ENCODE measurements around the gene RMDN3. TPM values are rescaled to one million over a fixed set of nuclear protein-coding genes. Genes with fewer than 3 reads are reported as not detected.

The RMDN3 gene
- total and polyA plus RNA-seq, 4 donors = 20.9 to 94.4 (median 43.1) TPM

DNA sequence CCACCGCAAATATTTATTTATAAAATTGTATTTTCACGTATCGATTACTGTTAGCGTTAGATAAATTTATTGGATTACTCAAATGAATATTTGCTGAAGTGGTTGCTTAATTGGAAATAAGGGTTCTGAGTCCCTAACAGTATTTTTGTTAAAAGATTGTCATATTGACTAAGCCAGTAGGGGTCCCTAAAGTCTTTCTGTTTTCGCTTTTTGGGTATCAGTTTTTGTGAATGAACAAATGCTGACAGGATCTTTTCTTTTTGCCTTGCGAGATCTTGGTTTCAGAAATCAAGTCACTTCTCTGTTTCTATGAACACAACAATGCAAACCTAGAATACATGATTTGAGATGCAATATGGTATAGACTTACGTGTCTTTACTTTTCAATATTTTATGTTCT, 53.0 kb downstream of the RMDN3 start:
- H3K36me3 ChIP-seq (ENCODE audit: control insufficient read depth in 4 of 4, insufficient read depth in 4 of 4, low read length in 4 of 4) = peaks cover 0 to 5% (median 1%) of the 10 kb centered on the region in 4 donors
- no peak for ATAC-seq (ENCODE audit: insufficient read depth, low FRiP score)
- H3K27me3 ChIP-seq (ENCODE audit: control insufficient read depth in 3 of 3, insufficient read depth in 3 of 3, low read length in 2 of 3) = no peaks in the 10 kb centered on the region
- no peak overlapping the region for H3K4me3 ChIP-seq
- DNase-seq = peak in 2 of 3 donors; percentile 17 to 31
- H3K9me3 ChIP-seq (ENCODE audit: control insufficient read depth in 4 of 4, insufficient read depth in 3 of 4, low read length in 3 of 4) = no peaks in the 10 kb centered on the region
- no peak overlapping the region for H3K9ac ChIP-seq (ENCODE audit: insufficient read depth in 1 of 2, low read length in 2 of 2)
- TF ChIP-seq, protein P1, sequence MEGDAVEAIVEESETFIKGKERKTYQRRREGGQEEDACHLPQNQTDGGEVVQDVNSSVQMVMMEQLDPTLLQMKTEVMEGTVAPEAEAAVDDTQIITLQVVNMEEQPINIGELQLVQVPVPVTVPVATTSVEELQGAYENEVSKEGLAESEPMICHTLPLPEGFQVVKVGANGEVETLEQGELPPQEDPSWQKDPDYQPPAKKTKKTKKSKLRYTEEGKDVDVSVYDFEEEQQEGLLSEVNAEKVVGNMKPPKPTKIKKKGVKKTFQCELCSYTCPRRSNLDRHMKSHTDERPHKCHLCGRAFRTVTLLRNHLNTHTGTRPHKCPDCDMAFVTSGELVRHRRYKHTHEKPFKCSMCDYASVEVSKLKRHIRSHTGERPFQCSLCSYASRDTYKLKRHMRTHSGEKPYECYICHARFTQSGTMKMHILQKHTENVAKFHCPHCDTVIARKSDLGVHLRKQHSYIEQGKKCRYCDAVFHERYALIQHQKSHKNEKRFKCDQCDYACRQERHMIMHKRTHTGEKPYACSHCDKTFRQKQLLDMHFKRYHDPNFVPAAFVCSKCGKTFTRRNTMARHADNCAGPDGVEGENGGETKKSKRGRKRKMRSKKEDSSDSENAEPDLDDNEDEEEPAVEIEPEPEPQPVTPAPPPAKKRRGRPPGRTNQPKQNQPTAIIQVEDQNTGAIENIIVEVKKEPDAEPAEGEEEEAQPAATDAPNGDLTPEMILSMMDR (IDR thresholded peaks at IDR 0.05; ENCODE audit: control extremely low read depth, extremely low read depth) = no peak
- no peak overlapping the region for H3K27ac ChIP-seq (ENCODE audit: low read depth in 1 of 2, low read length in 1 of 2)
- H3K4me1 ChIP-seq (ENCODE audit: control insufficient read depth in 5 of 5, insufficient read depth in 5 of 5, low read length in 5 of 5) = no peaks in the 10 kb centered on the region
- 90 to 92% methylated on average over 7 of the region's 7 CpGs for WGBS, 2 donors

DNA sequence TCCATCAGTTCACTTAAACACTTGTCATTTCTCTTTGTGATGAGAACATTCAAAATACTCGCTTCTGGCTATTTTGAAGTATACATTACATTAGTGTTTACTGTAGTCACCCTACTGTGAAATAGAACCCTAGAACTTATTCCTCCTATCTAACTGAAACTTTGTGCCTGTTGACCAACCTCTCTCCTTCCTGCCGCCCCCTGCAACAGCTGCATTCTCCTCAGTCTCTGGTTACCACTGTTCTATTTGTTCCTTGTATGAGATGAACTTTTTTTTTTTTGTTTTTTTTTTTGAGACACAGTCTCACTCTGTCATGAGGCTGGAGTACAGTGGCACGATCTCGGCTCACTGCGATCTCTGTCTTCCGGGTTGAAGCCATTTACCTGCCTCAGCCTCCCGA, 57.1 kb downstream of the RMDN3 start:
- no peaks in the 10 kb centered on the region for H3K27me3 ChIP-seq (ENCODE audit: control insufficient read depth in 3 of 3, insufficient read depth in 3 of 3, low read length in 2 of 3)
- H3K9me3 ChIP-seq (ENCODE audit: control insufficient read depth in 4 of 4, insufficient read depth in 3 of 4, low read length in 3 of 4) = no peaks in the 10 kb centered on the region
- TF ChIP-seq, protein P1 (IDR thresholded peaks at IDR 0.05; ENCODE audit: control extremely low read depth, extremely low read depth) = no peak
- H3K4me1 ChIP-seq (ENCODE audit: control insufficient read depth in 5 of 5, insufficient read depth in 5 of 5, low read length in 5 of 5) = peaks cover 0 to 20% (median 0%) of the 10 kb centered on the region in 5 donors
- H3K4me3 ChIP-seq = no peak overlapping the region
- peaks cover 0 to 2% (median 1%) of the 10 kb centered on the region in 4 donors for H3K36me3 ChIP-seq (ENCODE audit: control insufficient read depth in 4 of 4, insufficient read depth in 4 of 4, low read length in 4 of 4)
- no peak overlapping the region for H3K9ac ChIP-seq (ENCODE audit: insufficient read depth in 1 of 2, low read length in 2 of 2)
- DNase-seq (no peak), ATAC-seq (ENCODE audit: insufficient read depth, low FRiP score) (no peak)
- WGBS, 2 donors = 94% methylated on average over 7 of the region's 7 CpGs
- no peak overlapping the region for H3K27ac ChIP-seq (ENCODE audit: low read depth in 1 of 2, low read length in 1 of 2)

DNA sequence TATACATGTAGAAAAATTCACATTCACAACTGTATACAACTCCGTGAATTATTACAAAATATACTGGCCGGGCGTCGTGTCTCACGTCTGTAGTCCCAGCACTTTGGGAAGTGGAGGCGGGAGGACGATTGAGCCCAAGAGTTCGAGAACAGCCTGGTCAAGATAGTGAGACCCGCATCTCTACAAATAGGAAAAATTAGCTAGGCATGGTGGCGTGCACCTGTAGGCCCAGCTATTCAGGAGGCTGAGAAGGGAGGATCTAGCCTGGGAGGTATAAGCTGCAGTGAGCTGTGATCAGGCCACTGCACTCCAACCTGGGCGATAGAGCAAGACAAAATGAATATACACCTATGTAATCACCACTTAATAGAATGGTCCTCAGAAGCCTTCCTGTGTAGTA, 58.8 kb downstream of the RMDN3 start:
- DNase-seq (no peak), ATAC-seq (ENCODE audit: insufficient read depth, low FRiP score) (no peak)
- H3K36me3 ChIP-seq (ENCODE audit: control insufficient read depth in 4 of 4, insufficient read depth in 4 of 4, low read length in 4 of 4) = peaks cover 0 to 10% (median 6%) of the 10 kb centered on the region in 4 donors
- no peak overlapping the region for H3K27ac ChIP-seq (ENCODE audit: low read depth in 1 of 2, low read length in 1 of 2)
- no peaks in the 10 kb centered on the region for H3K9me3 ChIP-seq (ENCODE audit: control insufficient read depth in 4 of 4, insufficient read depth in 3 of 4, low read length in 3 of 4)
- peaks cover 0 to 20% (median 0%) of the 10 kb centered on the region in 5 donors for H3K4me1 ChIP-seq (ENCODE audit: control insufficient read depth in 5 of 5, insufficient read depth in 5 of 5, low read length in 5 of 5)
- TF ChIP-seq, protein P1 (IDR thresholded peaks at IDR 0.05; ENCODE audit: control extremely low read depth, extremely low read depth) = no peak
- H3K27me3 ChIP-seq (ENCODE audit: control insufficient read depth in 3 of 3, insufficient read depth in 3 of 3, low read length in 2 of 3) = no peaks in the 10 kb centered on the region
- H3K4me3 ChIP-seq = no peak overlapping the region
- 75 to 80% methylated on average over 11 of the region's 11 CpGs for WGBS, 2 donors
- H3K9ac ChIP-seq (ENCODE audit: insufficient read depth in 1 of 2, low read length in 2 of 2) = no peak overlapping the region

DNA sequence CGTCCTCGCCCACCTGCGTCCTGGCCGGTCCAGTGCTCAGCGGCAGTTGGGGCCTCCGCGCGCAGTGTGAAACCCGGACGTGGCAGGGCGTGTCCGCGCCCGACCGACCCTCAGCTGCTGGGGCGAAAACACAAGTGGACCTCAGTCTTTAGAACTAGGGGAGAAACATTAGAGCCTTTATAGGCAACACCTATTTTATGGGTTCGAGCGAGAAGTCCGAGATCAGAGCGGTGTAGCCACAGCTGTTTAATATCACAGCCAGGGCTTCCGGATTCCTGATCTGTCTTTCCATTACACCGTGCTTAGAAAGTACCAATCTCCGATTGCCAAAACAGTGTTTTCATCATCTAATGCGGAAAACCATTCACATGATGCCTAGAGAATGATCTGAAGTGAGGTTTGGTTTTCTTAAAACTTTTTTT, 59.6 kb downstream of the RMDN3 start:
- Histone ChIP-seq H3K36me3 (ENCODE audit: control insufficient read depth in 4 of 4, insufficient read depth in 4 of 4, low read length in 4 of 4) (peaks cover 0 to 12% (median 6%) of the 10 kb centered on the region in 4 donors), H3K9me3 (ENCODE audit: control insufficient read depth in 4 of 4, insufficient read depth in 3 of 4, low read length in 3 of 4) (no peaks in the 10 kb centered on the region), H3K27me3 (ENCODE audit: control insufficient read depth in 3 of 3, insufficient read depth in 3 of 3, low read length in 2 of 3) (no peaks in the 10 kb centered on the region), H3K9ac (ENCODE audit: insufficient read depth in 1 of 2, low read length in 2 of 2) (no peak overlapping the region), H3K4me3 (peak overlapping the region; percentile 68), H3K27ac (ENCODE audit: low read depth in 1 of 2, low read length in 1 of 2) (peak overlapping the region in 1 of 2 donors; percentile 99), H3K4me1 (ENCODE audit: control insufficient read depth in 5 of 5, insufficient read depth in 5 of 5, low read length in 5 of 5) (peaks cover 0 to 20% (median 0%) of the 10 kb centered on the region in 5 donors)
- DNase-seq = peak in 2 of 3 donors; percentile 22 to 31
- ATAC-seq (ENCODE audit: insufficient read depth, low FRiP score) = no peak
- TF ChIP-seq, protein P1 (IDR thresholded peaks at IDR 0.05; ENCODE audit: control extremely low read depth, extremely low read depth) = no peak
- 0 to 1% methylated on average over 24 of the region's 24 CpGs for WGBS, 2 donors

All from lung (tissue), 12 donors.